ENCODE measurements around the gene IVNS1ABP. TPM values are rescaled to one million over a fixed set of nuclear protein-coding genes. Genes with fewer than 3 reads are reported as not detected.

Gene IVNS1ABP
- total and polyA plus RNA-seq, 9 of the 15 experiments (the other 6 are each of a cell fraction or from before 2014, with no cell fraction given), result 30.6 to 126 (median 77.7) TPM

DNA sequence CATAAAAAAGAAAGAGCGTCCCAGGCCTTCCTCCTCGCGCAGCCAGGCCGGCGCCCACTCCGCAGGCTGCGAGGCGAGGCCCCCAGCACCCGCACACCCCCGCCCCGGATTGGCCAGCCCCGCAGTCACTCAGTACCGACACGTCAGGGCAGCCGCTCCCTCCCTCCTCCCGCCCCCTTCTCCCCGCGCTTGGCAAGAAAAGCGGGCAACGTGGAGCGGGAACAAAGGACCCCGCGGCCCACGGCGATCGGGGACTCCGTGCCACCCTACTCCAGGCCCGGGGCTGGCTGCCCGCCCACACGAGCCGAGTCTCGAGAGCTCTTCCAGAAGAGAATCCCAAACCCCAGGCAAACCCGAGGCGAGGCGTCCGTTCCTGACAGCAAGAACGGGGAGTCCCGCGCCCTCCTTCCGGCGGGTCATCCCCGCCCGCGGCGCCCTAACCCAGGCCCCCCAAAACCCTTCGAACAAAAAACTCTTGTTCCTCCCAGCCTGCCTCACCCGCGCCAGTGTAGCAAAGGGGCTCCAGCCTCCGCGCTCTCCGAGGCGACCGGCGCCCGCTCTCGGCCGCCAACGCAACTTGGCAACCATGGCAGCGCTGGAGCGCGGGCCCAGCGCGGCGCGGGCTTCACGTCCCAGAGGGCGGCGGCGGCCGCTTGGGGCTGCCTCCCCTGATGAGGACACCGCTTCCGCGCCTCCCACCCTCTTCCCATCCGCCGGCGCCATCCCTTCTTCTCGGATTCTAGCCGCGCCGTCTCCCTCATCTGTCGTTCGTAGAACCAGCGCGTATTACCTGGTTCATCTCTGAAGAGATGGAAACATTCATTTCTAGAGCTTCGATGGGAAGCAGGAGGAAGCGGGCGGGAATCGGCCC lies 645 bp downstream of the IVNS1ABP start (continued):
- TF ChIP-seq TAF1 (IDR thresholded peaks at IDR 0.05; ENCODE audit: control insufficient read depth, extremely low read depth, insufficient read depth, low read length, severe bottlenecking) (peak; percentile 54), FUS (optimal IDR thresholded peaks at IDR 0.05; ENCODE audit: low read depth, low read length) (peak; percentile 16), SMAD4 (CRISPR knock-in tag; conservative IDR thresholded peaks at IDR 0.05) (0 out of 2 replicates have a peak, but pooled peaks have one; percentile 48), FOXM1 (IDR thresholded peaks at IDR 0.05; ENCODE audit: low read depth) (no peak), FOXM1 (CRISPR knock-in tag; IDR thresholded peaks at IDR 0.05; ENCODE audit: low read depth) (0 out of 2 replicates have a peak, but pooled peaks have one; percentile 51), HMGN3 (IDR thresholded peaks at IDR 0.05; ENCODE audit: borderline replicate concordance, extremely low read depth, insufficient read length, low read depth, low read length) (no peak), HMG20A (CRISPR knock-in tag; conservative IDR thresholded peaks at IDR 0.05) (no peak), BCOR (IDR thresholded peaks at IDR 0.05) (no peak), DNMT1 (IDR thresholded peaks at IDR 0.05) (no peak), ARNT (IDR thresholded peaks at IDR 0.05) (no peak; a peak in 1 of 4 replicates), SAFB2 (IDR thresholded peaks at IDR 0.05; ENCODE audit: borderline replicate concordance, low read depth, low read length, severe bottlenecking) (no peak), ZNF778 (CRISPR knock-in tag; IDR thresholded peaks at IDR 0.05) (no peak), BHLHE40 (IDR thresholded peaks at IDR 0.05; ENCODE audit: low read length) (0 out of 2 replicates have a peak, but pooled peaks have one; percentile 19), ZNF444 (CRISPR knock-in tag; IDR thresholded peaks at IDR 0.05) (no peak), FOXK1 (CRISPR knock-in tag; IDR thresholded peaks at IDR 0.05; ENCODE audit: borderline replicate concordance) (peak; percentile 82), LARP7 (IDR thresholded peaks at IDR 0.05) (no peak), BRCA1 (IDR thresholded peaks at IDR 0.05) (no peak), BRCA1 (CRISPR knock-in tag; IDR thresholded peaks at IDR 0.05) (no peak), WHSC1 (IDR thresholded peaks at IDR 0.05; ENCODE audit: low read length) (no peak), GATA2 (CRISPR knock-in tag; IDR thresholded peaks at IDR 0.05) (no peak), KAT7 (CRISPR knock-in tag; IDR thresholded peaks at IDR 0.05; ENCODE audit: borderline replicate concordance) (peak; percentile 72; the same call in 1 of the 2 replicates)
- TF ChIP-seq, protein P1, sequence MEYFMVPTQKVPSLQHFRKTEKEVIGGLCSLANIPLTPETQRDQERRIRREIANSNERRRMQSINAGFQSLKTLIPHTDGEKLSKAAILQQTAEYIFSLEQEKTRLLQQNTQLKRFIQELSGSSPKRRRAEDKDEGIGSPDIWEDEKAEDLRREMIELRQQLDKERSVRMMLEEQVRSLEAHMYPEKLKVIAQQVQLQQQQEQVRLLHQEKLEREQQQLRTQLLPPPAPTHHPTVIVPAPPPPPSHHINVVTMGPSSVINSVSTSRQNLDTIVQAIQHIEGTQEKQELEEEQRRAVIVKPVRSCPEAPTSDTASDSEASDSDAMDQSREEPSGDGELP (CRISPR knock-in tag; IDR thresholded peaks at IDR 0.05; ENCODE audit: borderline replicate concordance), result peak; percentile 18
- TF ChIP-seq, protein P2, sequence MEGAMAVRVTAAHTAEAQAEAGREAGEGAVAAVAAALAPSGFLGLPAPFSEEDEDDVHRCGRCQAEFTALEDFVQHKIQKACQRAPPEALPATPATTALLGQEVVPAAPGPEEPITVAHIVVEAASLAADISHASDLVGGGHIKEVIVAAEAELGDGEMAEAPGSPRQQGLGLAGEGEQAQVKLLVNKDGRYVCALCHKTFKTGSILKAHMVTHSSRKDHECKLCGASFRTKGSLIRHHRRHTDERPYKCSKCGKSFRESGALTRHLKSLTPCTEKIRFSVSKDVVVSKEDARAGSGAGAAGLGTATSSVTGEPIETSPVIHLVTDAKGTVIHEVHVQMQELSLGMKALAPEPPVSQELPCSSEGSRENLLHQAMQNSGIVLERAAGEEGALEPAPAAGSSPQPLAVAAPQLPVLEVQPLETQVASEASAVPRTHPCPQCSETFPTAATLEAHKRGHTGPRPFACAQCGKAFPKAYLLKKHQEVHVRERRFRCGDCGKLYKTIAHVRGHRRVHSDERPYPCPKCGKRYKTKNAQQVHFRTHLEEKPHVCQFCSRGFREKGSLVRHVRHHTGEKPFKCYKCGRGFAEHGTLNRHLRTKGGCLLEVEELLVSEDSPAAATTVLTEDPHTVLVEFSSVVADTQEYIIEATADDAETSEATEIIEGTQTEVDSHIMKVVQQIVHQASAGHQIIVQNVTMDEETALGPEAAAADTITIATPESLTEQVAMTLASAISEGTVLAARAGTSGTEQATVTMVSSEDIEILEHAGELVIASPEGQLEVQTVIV (CRISPR knock-in tag; IDR thresholded peaks at IDR 0.05; ENCODE audit: borderline replicate concordance), result no peak
- TF ChIP-seq, protein P3, sequence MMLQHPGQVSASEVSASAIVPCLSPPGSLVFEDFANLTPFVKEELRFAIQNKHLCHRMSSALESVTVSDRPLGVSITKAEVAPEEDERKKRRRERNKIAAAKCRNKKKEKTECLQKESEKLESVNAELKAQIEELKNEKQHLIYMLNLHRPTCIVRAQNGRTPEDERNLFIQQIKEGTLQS (IDR thresholded peaks at IDR 0.05), result no peak
- TF ChIP-seq, protein P3 (CRISPR knock-in tag; conservative IDR thresholded peaks at IDR 0.05), result 0 out of 2 replicates have a peak, but pooled peaks have one; percentile 46
